ENCODE measurements around the gene RASL11A.
"Not testable (repeated sequence)": the region's sequence is repeated elsewhere in the genome, so short reads cannot be mapped to it uniquely, and the experiment has no call there.

Gene RASL11A

DNA sequence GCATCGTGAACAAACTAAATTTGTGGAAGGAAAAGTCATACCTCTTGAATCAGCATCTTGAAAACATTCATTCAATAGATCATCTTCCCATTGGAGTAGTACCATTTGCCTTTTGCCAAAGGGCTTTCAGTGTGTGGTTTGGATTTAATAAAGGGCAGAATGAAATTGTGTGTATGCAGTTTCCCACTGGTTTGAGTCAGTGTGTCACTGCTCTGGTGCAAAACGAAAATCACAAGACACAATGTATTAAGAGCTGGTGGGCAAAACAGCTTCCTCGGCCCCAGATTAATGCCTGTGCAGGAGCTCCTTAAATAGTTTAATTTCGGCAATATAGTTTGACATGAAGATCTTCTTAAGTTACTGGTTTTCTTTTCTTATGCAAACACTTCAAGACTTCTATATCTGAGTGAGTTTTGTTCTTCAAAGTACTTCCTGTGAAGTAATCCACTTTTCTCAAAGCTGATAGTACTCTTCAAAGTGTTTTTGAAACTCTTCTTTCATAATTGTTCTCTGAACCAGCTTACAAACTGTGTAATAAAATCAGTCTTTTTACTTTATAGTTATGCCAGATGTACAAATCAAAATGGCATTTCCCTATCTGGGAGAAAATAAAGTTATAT, 32.1 kb downstream of the RASL11A start:
- DNase-seq, result no peak

DNA sequence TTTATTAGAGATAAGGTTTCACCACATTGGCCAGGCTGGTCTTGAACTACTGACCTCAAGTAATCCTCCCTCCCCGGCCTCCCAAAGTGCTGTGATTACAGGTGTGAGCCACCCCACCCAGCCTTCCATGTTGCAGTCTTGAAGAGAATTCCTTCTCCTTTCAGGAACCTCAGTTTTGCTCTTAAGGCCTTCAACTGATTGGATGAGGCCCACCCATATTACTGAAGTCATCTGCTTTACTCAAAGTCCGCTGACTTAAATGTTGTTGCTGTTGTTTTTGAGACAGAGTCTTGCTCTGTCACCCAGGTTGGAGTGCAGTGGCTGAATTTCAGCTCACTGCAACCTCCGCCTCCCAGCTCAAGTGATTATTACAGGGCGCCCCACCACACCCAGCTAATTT, 33.5 kb downstream of the RASL11A start:
- DNase-seq, result no peak

DNA sequence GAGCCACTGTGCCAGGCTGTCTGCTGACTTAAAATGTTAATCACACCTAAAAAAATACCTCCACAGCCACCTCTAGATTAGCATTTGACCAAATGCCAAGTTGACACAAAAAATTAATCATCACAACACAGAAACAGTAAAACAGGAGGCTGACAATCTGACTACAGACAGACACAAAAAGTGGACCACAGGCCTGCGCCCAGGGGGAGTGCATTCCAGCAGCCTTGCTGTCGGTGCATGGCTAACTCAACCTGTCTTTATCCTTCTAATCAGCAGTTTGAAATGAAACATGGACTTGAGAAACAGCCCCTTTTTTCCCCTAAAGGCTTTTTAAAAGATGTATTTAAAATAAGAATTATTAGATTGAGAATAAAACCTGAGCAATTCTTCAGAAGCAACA, 34.0 kb downstream of the RASL11A start:
- DNase-seq, result no peak

DNA sequence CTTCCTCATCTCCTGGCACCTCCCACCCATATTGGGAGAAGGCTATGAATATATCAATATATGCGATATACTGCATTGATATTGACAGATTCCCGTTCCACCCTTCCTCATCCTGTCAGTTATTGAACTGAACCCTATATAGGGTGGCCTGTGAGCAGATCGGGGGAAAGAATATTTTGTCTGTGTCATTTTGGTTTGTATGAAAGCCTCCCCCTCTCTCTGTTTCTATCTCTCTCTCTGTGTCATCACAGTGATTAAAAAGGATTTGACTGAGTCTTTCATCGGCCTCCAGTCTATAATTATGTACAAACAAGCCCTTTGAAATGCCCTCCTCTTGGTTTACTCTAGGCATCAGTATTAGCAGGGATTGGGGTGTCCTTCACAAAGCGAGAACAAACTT, 35.7 kb downstream of the RASL11A start:
- no peak for DNase-seq

DNA sequence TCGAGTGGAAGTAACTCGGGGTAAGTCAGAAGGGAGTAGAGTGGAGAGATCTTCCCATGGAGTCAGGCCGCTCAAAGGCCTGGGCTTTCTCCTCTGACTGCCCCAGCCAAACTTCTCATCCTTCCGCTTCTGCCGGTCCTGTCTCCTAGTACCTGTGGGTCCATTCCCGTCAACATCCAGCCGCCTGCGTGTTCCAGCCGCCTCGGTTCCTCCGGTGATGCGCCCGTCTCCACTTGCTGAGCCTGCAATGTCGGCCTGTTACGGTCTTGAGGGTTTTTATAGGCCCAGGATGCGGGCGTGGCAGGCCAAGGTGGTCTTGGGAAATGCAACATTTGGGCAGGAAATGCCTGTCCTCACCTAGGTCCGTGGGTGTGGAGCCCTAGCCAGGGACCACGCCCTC, 38.3 kb downstream of the RASL11A start:
- DNase-seq, result no peak

DNA sequence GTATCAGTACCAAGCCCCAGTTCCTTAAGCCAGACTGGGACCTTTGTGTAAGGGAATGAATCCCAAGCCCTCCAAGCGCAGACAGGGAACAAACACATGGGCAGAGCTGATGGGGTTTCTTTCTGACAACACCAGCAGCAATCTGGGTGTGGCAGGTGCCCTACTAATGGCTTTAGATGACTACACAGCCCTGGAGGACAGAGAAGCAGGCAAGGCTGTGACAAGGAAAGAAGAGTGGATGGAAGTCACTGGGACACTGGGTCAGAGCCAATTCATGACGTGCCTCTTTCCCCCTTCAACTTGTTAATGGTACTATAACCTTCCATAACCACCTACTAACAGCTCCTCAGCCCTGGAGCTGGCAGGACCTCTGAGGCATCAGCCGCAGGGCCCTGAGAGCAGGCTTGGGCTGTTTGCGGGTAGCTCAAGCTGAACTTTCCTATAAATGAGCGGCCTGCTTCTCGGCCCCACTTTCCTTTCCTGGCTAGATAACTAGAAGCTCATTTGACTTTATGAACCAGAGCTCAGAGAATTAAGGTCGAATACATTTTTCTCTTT, 38.9 kb downstream of the RASL11A start:
- no peak for DNase-seq

DNA sequence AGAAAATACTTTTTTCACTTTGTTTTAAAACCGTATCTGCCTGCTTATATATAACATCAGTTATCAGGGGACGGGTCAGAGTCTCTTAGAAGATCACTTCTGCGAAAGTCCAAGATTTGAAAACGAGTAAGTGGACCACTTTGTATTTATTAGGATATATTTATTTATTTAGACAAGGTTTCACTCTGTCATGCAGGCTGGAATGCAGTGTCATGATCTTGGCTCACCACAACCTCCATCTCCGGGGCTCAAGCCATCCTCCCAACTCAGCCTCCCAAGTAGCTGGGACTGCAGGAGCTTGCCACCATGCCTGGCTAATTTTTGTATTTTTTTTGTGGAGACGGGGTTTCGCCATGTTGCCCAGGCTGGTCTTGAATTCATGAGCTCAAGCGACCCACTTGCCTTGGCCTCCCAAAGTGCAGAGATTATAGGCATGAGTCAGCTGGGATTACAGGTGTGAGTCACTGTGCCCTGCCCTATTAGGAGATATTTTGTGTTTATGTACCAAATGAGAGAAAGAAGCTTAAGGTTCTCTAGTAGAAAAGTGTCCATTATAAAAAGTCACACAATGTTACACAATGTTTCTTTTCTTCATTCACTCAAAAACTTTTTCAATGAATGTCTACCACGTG, 39.5 kb downstream of the RASL11A start:
- no peak for DNase-seq

DNA sequence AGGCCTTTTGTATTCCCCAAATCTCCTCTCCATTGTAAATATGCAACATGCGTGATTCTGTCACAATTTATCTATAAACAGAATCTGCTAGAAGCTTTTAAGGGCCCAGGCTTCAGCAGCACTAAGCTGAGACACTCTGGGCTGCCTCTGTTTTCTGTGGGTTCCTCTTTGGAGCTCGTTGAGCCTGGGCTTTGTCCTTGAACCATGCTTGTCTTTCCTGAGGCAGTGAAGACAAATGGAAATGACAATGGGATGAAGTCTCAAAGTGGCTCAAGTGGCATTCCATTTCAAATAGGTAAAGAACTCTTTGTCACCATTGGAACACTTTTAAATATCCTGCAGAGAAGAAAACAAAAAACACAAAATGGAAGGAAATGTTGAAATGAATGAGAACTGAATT, 40.3 kb downstream of the RASL11A start:
- DNase-seq, result no peak

DNA sequence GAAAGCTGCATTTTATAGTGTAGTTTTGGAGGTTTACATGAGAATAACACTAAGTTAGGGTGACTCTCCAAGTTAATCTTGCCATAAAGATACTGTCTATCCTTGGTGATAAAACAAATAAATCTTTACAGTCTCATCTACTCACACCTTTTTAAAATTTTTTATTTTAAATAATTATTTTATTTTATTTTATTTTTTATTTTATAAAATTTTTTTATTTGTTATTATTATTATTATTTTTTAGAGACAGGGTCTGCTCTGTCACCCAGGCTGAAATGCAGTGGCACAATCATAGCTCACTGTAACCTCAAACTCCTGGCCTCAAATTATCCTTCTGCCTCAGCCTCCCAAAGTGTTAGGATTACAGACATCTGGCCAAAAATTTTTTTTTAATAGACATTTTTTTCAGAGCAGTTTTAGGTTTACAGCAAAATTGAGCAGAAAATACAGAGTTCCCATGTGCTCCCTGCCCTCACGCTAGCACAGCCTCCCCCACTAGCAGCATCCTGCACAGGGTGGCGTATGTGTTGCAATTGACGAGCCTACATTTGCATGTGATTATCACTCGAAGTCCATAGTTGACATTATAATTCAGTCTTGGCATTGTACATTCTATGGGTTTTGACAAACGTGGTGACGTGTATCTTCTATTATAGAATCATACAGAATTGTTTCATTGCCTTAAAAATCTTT, 41.0 kb downstream of the RASL11A start:
- DNase-seq, result no peak

DNA sequence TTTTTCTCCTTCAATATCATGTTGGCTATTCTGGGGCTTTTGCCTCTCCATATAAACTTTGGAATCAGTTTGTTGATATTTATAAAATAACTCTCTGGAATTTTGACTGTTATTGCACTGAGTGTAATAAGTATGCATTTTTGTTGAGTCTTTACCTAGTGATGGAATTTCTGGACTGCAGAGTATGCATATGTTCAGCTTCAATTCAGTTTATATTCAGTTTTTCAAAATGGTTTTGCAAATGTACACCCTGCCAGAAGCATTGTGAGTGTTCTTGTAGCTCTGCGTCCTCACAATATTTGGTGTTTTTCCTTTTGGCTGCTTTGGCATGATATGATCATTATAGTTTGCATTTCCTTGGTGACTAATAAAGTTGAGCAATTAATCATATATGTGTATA, 43.1 kb downstream of the RASL11A start:
- no peak for DNase-seq

DNA sequence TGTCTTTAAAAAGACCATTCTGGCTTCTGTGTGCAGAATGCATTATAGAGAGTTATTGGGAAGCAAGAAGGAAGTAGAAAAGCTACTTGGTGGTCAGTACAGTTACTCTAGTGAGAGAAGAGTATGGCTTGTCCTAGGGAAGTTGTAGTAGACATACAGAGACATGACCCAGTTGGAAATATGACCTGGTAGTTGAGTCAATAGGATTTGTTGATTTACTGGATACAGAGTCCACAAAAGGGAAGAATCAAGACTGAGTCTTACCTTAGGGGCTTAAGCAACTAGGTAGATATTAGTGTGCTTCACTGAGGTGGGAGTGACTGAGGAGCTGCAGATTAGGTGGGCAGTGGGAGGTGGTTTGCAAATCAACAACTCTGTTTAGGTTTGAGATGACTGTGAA, 48.8 kb downstream of the RASL11A start:
- DNase-seq, result no peak

DNA sequence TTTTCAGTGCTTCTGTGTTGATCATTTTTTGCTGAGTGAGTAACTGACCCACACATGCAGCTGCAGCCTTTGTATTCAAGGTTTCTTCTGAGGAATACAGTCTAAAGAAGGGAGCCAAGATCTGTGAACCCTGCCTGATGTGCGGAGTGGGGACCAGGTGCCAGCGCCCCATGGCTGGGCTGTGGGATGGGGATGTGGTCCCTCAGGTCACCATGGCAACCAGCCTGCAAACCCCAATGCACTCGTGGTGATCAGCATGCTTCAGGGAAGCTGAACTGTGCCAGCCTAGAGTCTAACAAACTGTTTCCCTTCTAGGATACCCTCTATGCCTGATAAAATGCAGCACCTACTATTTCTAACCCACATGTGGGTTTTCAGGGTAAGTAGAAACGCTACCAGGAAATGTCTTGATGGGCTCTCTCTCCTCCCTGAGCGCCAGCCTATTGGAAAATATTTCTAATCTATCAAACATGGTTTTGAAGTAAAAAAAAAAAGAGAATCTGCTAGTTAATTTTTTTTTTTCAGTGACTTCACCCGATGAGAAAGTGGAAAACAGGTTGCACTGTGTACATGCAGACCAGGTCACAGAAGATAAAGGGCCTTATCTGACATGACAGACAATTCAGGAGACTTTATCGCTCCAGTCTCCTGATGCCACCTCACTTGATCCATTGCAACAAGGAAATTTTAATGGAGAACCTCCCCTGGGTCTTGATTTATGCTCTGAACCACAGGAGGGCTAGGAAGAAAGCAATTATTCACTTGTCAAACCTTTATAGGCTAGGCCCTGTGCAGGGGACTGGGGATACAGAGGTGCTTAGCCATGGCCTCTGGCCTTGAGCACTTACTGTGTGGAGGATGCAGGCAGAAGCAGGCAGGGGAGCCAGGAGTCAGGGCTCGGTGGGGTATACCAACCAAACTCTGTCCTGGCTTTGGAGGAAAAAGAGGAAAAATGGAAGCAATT, 51.1 kb downstream of the RASL11A start:
- no peak for DNase-seq

DNA sequence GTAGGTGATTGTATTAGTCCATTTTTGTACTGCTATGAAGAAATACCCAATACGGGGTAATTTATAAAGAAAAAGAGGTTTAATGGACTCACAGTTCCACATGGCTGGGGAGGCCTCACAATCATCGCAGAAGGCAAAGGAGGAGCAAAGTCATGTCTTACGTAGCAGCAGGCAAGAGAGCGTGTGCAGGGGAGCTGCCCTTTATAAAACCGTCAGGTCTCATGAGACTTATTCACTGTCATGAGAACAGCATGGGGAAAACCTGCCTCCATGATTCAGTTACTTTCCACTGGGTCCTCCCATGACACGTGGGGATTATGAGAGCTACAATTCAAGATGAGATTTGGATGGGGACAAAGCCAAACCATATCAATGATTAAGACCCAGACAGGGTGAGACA, 51.8 kb downstream of the RASL11A start:
- DNase-seq, result not testable (repeated sequence)

All from RPMI8226 (cell line).